ENCODE data around the gene PTPRJ.

DNA sequence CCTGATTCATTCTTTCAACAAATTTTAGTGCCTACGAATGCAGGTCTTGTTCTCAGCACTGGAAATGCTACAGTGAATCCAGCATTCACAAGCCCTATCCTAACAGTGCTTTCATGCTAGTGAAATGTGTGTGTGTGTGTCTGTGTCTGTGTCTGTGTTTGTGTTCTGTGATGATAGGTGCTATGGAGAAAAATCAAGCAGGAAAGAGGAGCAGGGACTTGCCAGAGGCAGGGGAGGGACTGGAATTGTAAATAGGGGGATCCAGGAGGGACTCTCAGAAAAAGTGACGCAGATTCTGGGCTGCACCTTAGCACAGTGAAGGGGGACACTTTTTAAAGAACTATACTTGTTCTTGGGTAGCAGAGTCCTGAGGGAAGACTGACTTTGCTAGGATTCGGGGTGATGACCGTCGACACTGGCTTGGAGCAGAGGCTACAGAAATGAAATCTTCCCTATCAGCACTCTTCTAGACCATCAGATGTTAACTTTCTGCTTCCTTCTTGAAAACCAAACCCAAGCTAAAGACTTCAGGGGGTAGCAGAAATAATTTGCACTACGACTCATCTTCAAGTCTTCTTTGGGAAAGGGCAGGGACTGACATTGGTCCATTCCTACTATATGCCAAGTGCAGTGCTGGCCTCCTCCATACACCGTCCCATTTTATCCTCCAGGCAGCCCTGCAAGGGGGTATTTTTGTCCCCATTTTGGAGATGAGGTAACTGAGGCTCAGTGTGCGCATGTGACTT, 39.3 kb upstream of the PTPRJ start:
- TF ChIP-seq, protein P1, sequence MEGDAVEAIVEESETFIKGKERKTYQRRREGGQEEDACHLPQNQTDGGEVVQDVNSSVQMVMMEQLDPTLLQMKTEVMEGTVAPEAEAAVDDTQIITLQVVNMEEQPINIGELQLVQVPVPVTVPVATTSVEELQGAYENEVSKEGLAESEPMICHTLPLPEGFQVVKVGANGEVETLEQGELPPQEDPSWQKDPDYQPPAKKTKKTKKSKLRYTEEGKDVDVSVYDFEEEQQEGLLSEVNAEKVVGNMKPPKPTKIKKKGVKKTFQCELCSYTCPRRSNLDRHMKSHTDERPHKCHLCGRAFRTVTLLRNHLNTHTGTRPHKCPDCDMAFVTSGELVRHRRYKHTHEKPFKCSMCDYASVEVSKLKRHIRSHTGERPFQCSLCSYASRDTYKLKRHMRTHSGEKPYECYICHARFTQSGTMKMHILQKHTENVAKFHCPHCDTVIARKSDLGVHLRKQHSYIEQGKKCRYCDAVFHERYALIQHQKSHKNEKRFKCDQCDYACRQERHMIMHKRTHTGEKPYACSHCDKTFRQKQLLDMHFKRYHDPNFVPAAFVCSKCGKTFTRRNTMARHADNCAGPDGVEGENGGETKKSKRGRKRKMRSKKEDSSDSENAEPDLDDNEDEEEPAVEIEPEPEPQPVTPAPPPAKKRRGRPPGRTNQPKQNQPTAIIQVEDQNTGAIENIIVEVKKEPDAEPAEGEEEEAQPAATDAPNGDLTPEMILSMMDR (optimal IDR thresholded peaks at IDR 0.05 in 1 of 3, IDR thresholded peaks at IDR 0.05 in 1 of 3, conservative IDR thresholded peaks at IDR 0.05 in 1 of 3; ENCODE audit: extremely low read depth in 1 of 3, insufficient read depth in 2 of 3, low read length in 3 of 3) = no peak
- no peak for TF ChIP-seq EZH2 (IDR thresholded peaks at IDR 0.05; ENCODE audit: low read length)
